PC-9 (cell line): ENCODE results near the gene BIRC2.

Experiments
- EZH2 ChIP-seq: fragments of 200-600 bp; sonication (generic); IDR thresholded peaks from 2 replicates; pipeline ENCODE4 v1.8.0; 2017; ENCODE audit warnings: antibody characterized with exemption, low read depth
- TF ChIP-seq, protein P1 (sequence below): fragments of 200-600 bp; sonication (generic); conservative IDR thresholded peaks from 2 replicates; pipeline ENCODE4 v1.6.1; 2017; ENCODE audit warnings: mixed run types, antibody characterized with exemption, mild to moderate bottlenecking, moderate library complexity

DNA sequence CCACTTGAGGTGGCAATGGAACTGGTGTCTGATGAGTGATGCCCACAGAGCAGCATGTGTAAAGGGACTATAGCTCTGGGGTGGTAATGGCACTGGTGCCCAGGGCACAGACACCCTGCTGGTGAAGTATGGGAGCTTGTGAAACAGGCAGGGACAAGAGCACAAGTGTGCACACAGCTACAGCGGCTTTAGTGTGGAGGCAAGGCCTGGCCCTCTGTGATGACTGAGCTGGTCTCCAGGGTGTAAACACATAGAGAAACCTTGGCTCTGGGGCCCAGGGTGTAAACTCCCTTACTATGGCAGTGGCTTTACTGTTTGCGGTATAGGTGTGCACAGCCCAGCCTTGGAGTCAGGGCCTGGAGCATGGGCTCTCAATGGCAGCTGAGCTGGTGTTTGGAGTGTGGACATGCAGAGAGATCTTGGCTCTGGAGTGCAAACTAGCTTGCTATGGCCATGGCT, 46.3 kb downstream of the BIRC2 start:
- TF ChIP-seq, protein P1, sequence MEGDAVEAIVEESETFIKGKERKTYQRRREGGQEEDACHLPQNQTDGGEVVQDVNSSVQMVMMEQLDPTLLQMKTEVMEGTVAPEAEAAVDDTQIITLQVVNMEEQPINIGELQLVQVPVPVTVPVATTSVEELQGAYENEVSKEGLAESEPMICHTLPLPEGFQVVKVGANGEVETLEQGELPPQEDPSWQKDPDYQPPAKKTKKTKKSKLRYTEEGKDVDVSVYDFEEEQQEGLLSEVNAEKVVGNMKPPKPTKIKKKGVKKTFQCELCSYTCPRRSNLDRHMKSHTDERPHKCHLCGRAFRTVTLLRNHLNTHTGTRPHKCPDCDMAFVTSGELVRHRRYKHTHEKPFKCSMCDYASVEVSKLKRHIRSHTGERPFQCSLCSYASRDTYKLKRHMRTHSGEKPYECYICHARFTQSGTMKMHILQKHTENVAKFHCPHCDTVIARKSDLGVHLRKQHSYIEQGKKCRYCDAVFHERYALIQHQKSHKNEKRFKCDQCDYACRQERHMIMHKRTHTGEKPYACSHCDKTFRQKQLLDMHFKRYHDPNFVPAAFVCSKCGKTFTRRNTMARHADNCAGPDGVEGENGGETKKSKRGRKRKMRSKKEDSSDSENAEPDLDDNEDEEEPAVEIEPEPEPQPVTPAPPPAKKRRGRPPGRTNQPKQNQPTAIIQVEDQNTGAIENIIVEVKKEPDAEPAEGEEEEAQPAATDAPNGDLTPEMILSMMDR, result no peak
- no peak for TF ChIP-seq EZH2
